Measurements from ENCODE around the gene ATP9B. TPM values are rescaled to one million over a fixed set of nuclear protein-coding genes. Genes with fewer than 3 reads are reported as not detected.

ATP9B gene
- total and polyA plus RNA-seq, 2 experiments from 2014 or later: 8.5 to 12.8 TPM

- WGBS, 2 experiments (ENCODE audit: low coverage in 1 of 2, low lambda C conversion rate in 2 of 2, missing lambda C conversion rate in 2 of 2): 98 to 100% methylated on average over 4 of the region's 4 CpGs
Observed at GRCh38 chr18:79147014-79147413, 77.8 kb downstream of the ATP9B start.

GRCh38 chr18:79151191-79151590 is 82.0 kb downstream of the ATP9B start:
- Histone ChIP-seq H3K9ac (no peak overlapping the region), H3K27me3 (replicated peaks; ENCODE audit: insufficient read depth) (no peaks in the 10 kb centered on the region), H3K79me2 (ENCODE audit: insufficient read depth) (no peaks in the 10 kb centered on the region), H3K4me3 (no peak overlapping the region), H3K9me3 (ENCODE audit: low read depth) (no peaks in the 10 kb centered on the region), H3K27ac (no peak overlapping the region), H3K36me3 (ENCODE audit: low read depth) (no peaks in the 10 kb centered on the region), H3K4me1 (ENCODE audit: insufficient read depth) (0 out of 2 replicates have a peak, but pooled peaks cover 1% of the 10 kb centered on the region), H4K20me1 (ENCODE audit: insufficient read depth) (no peaks in the 10 kb centered on the region), H2AFZ (no peak overlapping the region), H3K9me2 (ENCODE audit: insufficient read depth) (no peaks in the 10 kb centered on the region), H3F3A (ENCODE audit: insufficient read depth) (peaks cover 3% of the 10 kb centered on the region), H3K4me2 (ENCODE audit: unreplicated experiment) (no peak overlapping the region)
- TF ChIP-seq EZH2phosphoT487 (IDR thresholded peaks at IDR 0.05; ENCODE audit: insufficient read depth, low read depth): no peak
- TF ChIP-seq EZH2 (IDR thresholded peaks at IDR 0.05; ENCODE audit: insufficient read depth, poor library complexity, severe bottlenecking): no peak
- no peak for DNase-seq
- WGBS, 2 experiments (ENCODE audit: low coverage in 1 of 2, low lambda C conversion rate in 2 of 2, missing lambda C conversion rate in 2 of 2): 94 to 100% methylated on average over 2 of the region's 2 CpGs
- in situ Hi-C loops (cut with MboI): no loop called here

More at GRCh38 chr18:79147014-79147413, 77.8 kb downstream of the ATP9B start:
- no peaks in the 10 kb centered on the region for H3K9me2 ChIP-seq (ENCODE audit: insufficient read depth)
- H3K27ac ChIP-seq: no peak overlapping the region
- H3K36me3 ChIP-seq (ENCODE audit: low read depth): no peaks in the 10 kb centered on the region
- H2AFZ ChIP-seq: no peak overlapping the region
- no peaks in the 10 kb centered on the region for H3K9me3 ChIP-seq (ENCODE audit: low read depth)
- no peaks in the 10 kb centered on the region for H4K20me1 ChIP-seq (ENCODE audit: insufficient read depth)
- no peaks in the 10 kb centered on the region for H3K79me2 ChIP-seq (ENCODE audit: insufficient read depth)
- TF ChIP-seq EZH2phosphoT487 (IDR thresholded peaks at IDR 0.05; ENCODE audit: insufficient read depth, low read depth): no peak
- H3K4me2 ChIP-seq (ENCODE audit: unreplicated experiment): no peak overlapping the region
- H3F3A ChIP-seq (ENCODE audit: insufficient read depth): no peaks in the 10 kb centered on the region
- H3K9ac ChIP-seq: no peak overlapping the region
- H3K4me1 ChIP-seq (ENCODE audit: insufficient read depth): no peaks in the 10 kb centered on the region
- in situ Hi-C loops (cut with MboI): no loop called here
- no peaks in the 10 kb centered on the region for H3K27me3 ChIP-seq (replicated peaks; ENCODE audit: insufficient read depth)
- H3K4me3 ChIP-seq: no peak overlapping the region
- DNase-seq: no peak

- in situ Hi-C loops (cut with MboI): no loop called here
- Histone ChIP-seq H3K27ac (peak overlapping the region; percentile 65; the same call in 1 of the 2 replicates), H3K9me3 (ENCODE audit: low read depth) (no peaks in the 10 kb centered on the region), H3K4me3 (no peak overlapping the region), H3K4me1 (ENCODE audit: insufficient read depth) (peaks cover 12% of the 10 kb centered on the region), H3F3A (ENCODE audit: insufficient read depth) (peaks cover 14% of the 10 kb centered on the region), H3K79me2 (ENCODE audit: insufficient read depth) (no peaks in the 10 kb centered on the region), H3K36me3 (ENCODE audit: low read depth) (no peaks in the 10 kb centered on the region), H2AFZ (no peak overlapping the region), H3K4me2 (ENCODE audit: unreplicated experiment) (no peak overlapping the region), H4K20me1 (ENCODE audit: insufficient read depth) (no peaks in the 10 kb centered on the region), H3K9me2 (ENCODE audit: insufficient read depth) (no peaks in the 10 kb centered on the region), H3K27me3 (replicated peaks; ENCODE audit: insufficient read depth) (no peaks in the 10 kb centered on the region), H3K9ac (no peak overlapping the region)
- TF ChIP-seq EZH2 (IDR thresholded peaks at IDR 0.05; ENCODE audit: insufficient read depth, poor library complexity, severe bottlenecking) (no peak), EZH2phosphoT487 (IDR thresholded peaks at IDR 0.05; ENCODE audit: insufficient read depth, low read depth) (no peak)
- DNase-seq: no peak
- 79 to 82% methylated on average over 4 of the region's 4 CpGs for WGBS, 2 experiments (ENCODE audit: low coverage in 1 of 2, low lambda C conversion rate in 2 of 2, missing lambda C conversion rate in 2 of 2)
Observed at GRCh38 chr18:79156327-79156726, 87.1 kb downstream of the ATP9B start.

- 38 to 63% methylated on average over 1 of the region's 1 CpG for WGBS, 2 experiments (ENCODE audit: low coverage in 1 of 2, low lambda C conversion rate in 2 of 2, missing lambda C conversion rate in 2 of 2)
- in situ Hi-C loops (cut with MboI): no loop called here
Observed at GRCh38 chr18:79164706-79165105, 95.5 kb downstream of the ATP9B start.

GRCh38 chr18:79166702-79167101 is 97.5 kb downstream of the ATP9B start:
- Histone ChIP-seq H3K79me2 (ENCODE audit: insufficient read depth) (no peaks in the 10 kb centered on the region), H3K9me2 (ENCODE audit: insufficient read depth) (no peaks in the 10 kb centered on the region), H3K4me2 (ENCODE audit: unreplicated experiment) (no peak overlapping the region), H3K9ac (no peak overlapping the region), H2AFZ (no peak overlapping the region), H3K27me3 (replicated peaks; ENCODE audit: insufficient read depth) (no peaks in the 10 kb centered on the region), H3K27ac (no peak overlapping the region), H4K20me1 (ENCODE audit: insufficient read depth) (no peaks in the 10 kb centered on the region), H3F3A (ENCODE audit: insufficient read depth) (peaks cover 6% of the 10 kb centered on the region; the same call in 1 of the 2 replicates), H3K4me1 (ENCODE audit: insufficient read depth) (no peaks in the 10 kb centered on the region), H3K4me3 (no peak overlapping the region), H3K9me3 (ENCODE audit: low read depth) (no peaks in the 10 kb centered on the region), H3K36me3 (ENCODE audit: low read depth) (no peaks in the 10 kb centered on the region)
- in situ Hi-C loops (cut with MboI): no loop called here
- TF ChIP-seq EZH2phosphoT487 (IDR thresholded peaks at IDR 0.05; ENCODE audit: insufficient read depth, low read depth): no peak
- no peak for TF ChIP-seq EZH2 (IDR thresholded peaks at IDR 0.05; ENCODE audit: insufficient read depth, poor library complexity, severe bottlenecking)
- no peak for DNase-seq
- WGBS, 2 experiments (ENCODE audit: low coverage in 1 of 2, low lambda C conversion rate in 2 of 2, missing lambda C conversion rate in 2 of 2): 97% methylated on average over 13 of the region's 13 CpGs

More at GRCh38 chr18:79164706-79165105, 95.5 kb downstream of the ATP9B start:
- Histone ChIP-seq H2AFZ (no peak overlapping the region), H4K20me1 (ENCODE audit: insufficient read depth) (no peaks in the 10 kb centered on the region), H3F3A (ENCODE audit: insufficient read depth) (peaks cover 2% of the 10 kb centered on the region; the same call in 1 of the 2 replicates), H3K4me2 (ENCODE audit: unreplicated experiment) (no peak overlapping the region), H3K36me3 (ENCODE audit: low read depth) (no peaks in the 10 kb centered on the region), H3K27ac (no peak overlapping the region), H3K4me3 (no peak overlapping the region), H3K27me3 (replicated peaks; ENCODE audit: insufficient read depth) (no peaks in the 10 kb centered on the region), H3K4me1 (ENCODE audit: insufficient read depth) (no peaks in the 10 kb centered on the region), H3K9me2 (ENCODE audit: insufficient read depth) (no peaks in the 10 kb centered on the region), H3K79me2 (ENCODE audit: insufficient read depth) (no peaks in the 10 kb centered on the region), H3K9ac (no peak overlapping the region), H3K9me3 (ENCODE audit: low read depth) (no peaks in the 10 kb centered on the region)
- no peak for DNase-seq
- TF ChIP-seq EZH2phosphoT487 (IDR thresholded peaks at IDR 0.05; ENCODE audit: insufficient read depth, low read depth): no peak
- no peak for TF ChIP-seq EZH2 (IDR thresholded peaks at IDR 0.05; ENCODE audit: insufficient read depth, poor library complexity, severe bottlenecking)

Data from GM23248 (cell line).